Ramos (cell line): ENCODE measurements around the gene FEN1.

Experiments
- in situ Hi-C: fragments of 300-500 bp; cut with MboI; formaldehyde crosslinking; loops from one replicate; pipeline ENCODE4 v1.14.3; 2022; ENCODE audit warnings: low sequenced_read_pairs; ENCODE audit not compliant: unreplicated experiment

FEN1 gene

GRCh38 chr11:61756452-61757212 is 36.1 kb upstream of the FEN1 start:
- in situ Hi-C loops = no loop called here

- in situ Hi-C loops = no loop called here
Measured at GRCh38 chr11:61757213-61757862, 35.4 kb upstream of the FEN1 start.

GRCh38 chr11:61760946-61761345 is 31.8 kb upstream of the FEN1 start:
- in situ Hi-C loops = no loop called here

GRCh38 chr11:61761440-61762222 is 31.1 kb upstream of the FEN1 start:
- in situ Hi-C loops = no loop called here

- in situ Hi-C loops = no loop called here
Measured at GRCh38 chr11:61762223-61762615, 30.5 kb upstream of the FEN1 start.

- in situ Hi-C loops = no loop called here
Measured at GRCh38 chr11:61762798-61763197, 29.9 kb upstream of the FEN1 start.

- in situ Hi-C loops = no loop called here
Measured at GRCh38 chr11:61763930-61764605, 28.6 kb upstream of the FEN1 start.

GRCh38 chr11:61764606-61765260 is 28.0 kb upstream of the FEN1 start:
- in situ Hi-C loops = no loop called here

- in situ Hi-C loops = no loop called here
Measured at GRCh38 chr11:61765550-61766253, 27.0 kb upstream of the FEN1 start.

GRCh38 chr11:61766353-61766841 is 26.3 kb upstream of the FEN1 start:
- in situ Hi-C loops = no loop called here

- in situ Hi-C loops = no loop called here
Measured at GRCh38 chr11:61768376-61769076, 24.2 kb upstream of the FEN1 start.

- in situ Hi-C loops = no loop called here
Measured at GRCh38 chr11:61769169-61769920, 23.4 kb upstream of the FEN1 start.

- in situ Hi-C loops = no loop called here
Measured at GRCh38 chr11:61769946-61770683, 22.6 kb upstream of the FEN1 start.

GRCh38 chr11:61771195-61771894 is 21.4 kb upstream of the FEN1 start:
- in situ Hi-C loops = no loop called here

- in situ Hi-C loops = no loop called here
Measured at GRCh38 chr11:61771985-61772455, 20.7 kb upstream of the FEN1 start.

GRCh38 chr11:61773356-61773755 is 19.4 kb upstream of the FEN1 start:
- in situ Hi-C loops = no loop called here

- in situ Hi-C loops = no loop called here
Measured at GRCh38 chr11:61773809-61774208, 18.9 kb upstream of the FEN1 start.
